Esophagus muscularis mucosa (tissue), 4 donors: ENCODE measurements around the gene UTF1.

Experiments used
- CTCF ChIP-seq, 3 experiments: fragments of 200-600 bp in 2 of 3; fragments of 450-650 bp in 1 of 3; sonication (generic) in 2 of 3; IDR thresholded peaks; one replicate each; pipeline ENCODE4 v1.5.1; 2017 to 2019; ENCODE audit warnings: antibody characterized with exemption in 3 of 3, mild to moderate bottlenecking in 2 of 3, moderate library complexity in 1 of 3
- EP300 ChIP-seq: sonication (generic); formaldehyde crosslinking; IDR thresholded peaks from one replicate; pipeline ENCODE4 v1.6.1; 2017; ENCODE audit warnings: antibody characterized with exemption
- POLR2A ChIP-seq: fragments of 450-650 bp; IDR thresholded peaks from one replicate; pipeline ENCODE4 v1.6.1; 2017; ENCODE audit warnings: antibody characterized with exemption, moderate library complexity, mild to moderate bottlenecking, low read depth
- POLR2AphosphoS5 ChIP-seq, 2 donors: sonication (generic); formaldehyde crosslinking; IDR thresholded peaks; one replicate each; pipeline ENCODE4 v1.6.1; 2017; ENCODE audit warnings: antibody characterized with exemption in 2 of 2

GRCh38 chr10:133189726-133190125 lies 40.3 kb upstream of the UTF1 start:
- no peak for TF ChIP-seq CTCF (IDR thresholded peaks at IDR 0.05)
- no peak for TF ChIP-seq POLR2AphosphoS5 (IDR thresholded peaks at IDR 0.05)
- no peak for TF ChIP-seq EP300
- no peak for TF ChIP-seq POLR2A
